SK-N-MC (cell line): ENCODE results near the gene ARHGAP9.
"Not testable (repeated sequence)": the region's sequence is repeated elsewhere in the genome, so short reads cannot be mapped to it uniquely, and the experiment has no call there.

Experiments
- EZH2 ChIP-seq: fragments of 200-600 bp; sonication (generic); IDR thresholded peaks from one replicate; pipeline ENCODE4 v1.6.1; 2017; ENCODE audit warnings: antibody characterized with exemption
- FOXP2 ChIP-seq: optimal IDR thresholded peaks from 2 replicates; pipeline ENCODE3; 2011; ENCODE audit warnings: mild to moderate bottlenecking, moderate library complexity; ENCODE audit not compliant: insufficient read depth; ENCODE audit errors: extremely low read length, control extremely low read depth
- POLR2AphosphoS5 ChIP-seq: IDR thresholded peaks from 2 replicates; pipeline ENCODE4 v1.6.1; 2012; ENCODE audit warnings: mild to moderate bottlenecking, low read depth, low read length, borderline replicate concordance

DNA sequence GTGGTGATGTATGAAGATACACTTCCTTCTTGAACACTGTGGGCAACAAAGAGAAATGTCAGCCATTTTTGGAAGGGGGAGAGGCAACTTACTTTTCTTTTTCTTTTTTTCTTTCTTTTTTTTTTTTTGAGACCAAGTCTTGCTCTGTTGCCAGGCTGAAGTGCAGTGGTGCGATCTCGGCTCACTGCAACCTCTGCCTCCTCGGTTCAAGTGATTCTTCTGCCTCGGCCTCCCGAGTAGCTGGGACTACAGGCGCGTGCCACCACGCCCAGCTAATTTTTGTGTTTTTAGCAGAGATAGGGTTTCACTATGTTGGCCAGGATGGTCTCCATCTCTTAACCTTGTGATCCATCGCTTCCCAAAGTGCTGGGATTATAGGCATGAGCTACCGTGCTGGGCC is 38.1 kb upstream of the ARHGAP9 start:
- TF ChIP-seq POLR2AphosphoS5, EZH2, FOXP2: not testable (repeated sequence)
